ENCODE measurements around the gene PPIP5K2. TPM values are rescaled to one million over a fixed set of nuclear protein-coding genes. Genes with fewer than 3 reads are reported as not detected.
"Not testable (repeated sequence)": the region's sequence is repeated elsewhere in the genome, so short reads cannot be mapped to it uniquely, and the experiment has no call there.

PPIP5K2 gene
- total RNA-seq, 6 experiments from 2014 or later, result 54.9 to 75.2 (median 61.2) TPM

- Mint-ChIP-seq H3K36me3 (ENCODE audit: low read depth) (peaks cover 8% of the 10 kb centered on the region; the same call in 1 of the 2 replicates), H3K27me3 (ENCODE audit: insufficient read depth) (peaks cover 3% of the 10 kb centered on the region; the same call in 1 of the 2 replicates), H3K9me3 (no peaks in the 10 kb centered on the region), H3K4me1 (ENCODE audit: low read depth) (peaks cover 50% of the 10 kb centered on the region), H3K27ac (no peak overlapping the region), H3K4me3 (no peak overlapping the region)
- no peak for TF ChIP-seq CTCF (IDR thresholded peaks at IDR 0.05)
- no peak for DNase-seq
These were observed 91.8 kb downstream of the PPIP5K2 start for GRCh38 chr5:103211576-103212561.

GRCh38 chr5:103216137-103216536 is 96.0 kb downstream of the PPIP5K2 start:
- no peaks in the 10 kb centered on the region for H3K9me3 Mint-ChIP-seq
- TF ChIP-seq CTCF (IDR thresholded peaks at IDR 0.05), result no peak
- peak overlapping the region; percentile 51 for H3K27ac Mint-ChIP-seq
- H3K4me1 Mint-ChIP-seq (ENCODE audit: low read depth), result peaks cover 48% of the 10 kb centered on the region
- no peak overlapping the region for H3K4me3 Mint-ChIP-seq
- H3K27me3 Mint-ChIP-seq (ENCODE audit: insufficient read depth), result no peaks in the 10 kb centered on the region
- peaks cover 14% of the 10 kb centered on the region for H3K36me3 Mint-ChIP-seq (ENCODE audit: low read depth)
- no peak for DNase-seq

- no peak for TF ChIP-seq CTCF (IDR thresholded peaks at IDR 0.05)
- H3K4me1 Mint-ChIP-seq (ENCODE audit: low read depth), result peaks cover 46% of the 10 kb centered on the region
- H3K9me3 Mint-ChIP-seq, result no peaks in the 10 kb centered on the region
- no peak overlapping the region for H3K27ac Mint-ChIP-seq
- H3K36me3 Mint-ChIP-seq (ENCODE audit: low read depth), result peaks cover 14% of the 10 kb centered on the region
- no peak for DNase-seq
- H3K27me3 Mint-ChIP-seq (ENCODE audit: insufficient read depth), result no peaks in the 10 kb centered on the region
- no peak overlapping the region for H3K4me3 Mint-ChIP-seq
These were observed 96.6 kb downstream of the PPIP5K2 start for GRCh38 chr5:103216697-103217096.

- H3K9me3 Mint-ChIP-seq, result no peaks in the 10 kb centered on the region
- peak overlapping the region; percentile 21; the same call in 1 of the 2 replicates for H3K27ac Mint-ChIP-seq
- no peak overlapping the region for H3K4me3 Mint-ChIP-seq
- H3K36me3 Mint-ChIP-seq (ENCODE audit: low read depth), result peaks cover 14% of the 10 kb centered on the region
- no peak for TF ChIP-seq CTCF (IDR thresholded peaks at IDR 0.05)
- H3K27me3 Mint-ChIP-seq (ENCODE audit: insufficient read depth), result no peaks in the 10 kb centered on the region
- peaks cover 44% of the 10 kb centered on the region for H3K4me1 Mint-ChIP-seq (ENCODE audit: low read depth)
- DNase-seq, result no peak
These were observed 97.0 kb downstream of the PPIP5K2 start for GRCh38 chr5:103217101-103217500.

- Mint-ChIP-seq H3K4me3 (no peak overlapping the region; the same call in 1 of the 2 replicates), H3K27ac (peak overlapping the region; percentile 40; the same call in 1 of the 2 replicates)
- DNase-seq, result peak; percentile 62
These were observed 98.1 kb downstream of the PPIP5K2 start for GRCh38 chr5:103218164-103218563.

GRCh38 chr5:103219074-103219473 is 99.0 kb downstream of the PPIP5K2 start:
- not testable (repeated sequence) for H3K9me3 Mint-ChIP-seq; DNase-seq; H3K27me3 Mint-ChIP-seq (ENCODE audit: insufficient read depth); H3K27ac Mint-ChIP-seq; H3K4me3 Mint-ChIP-seq
- Mint-ChIP-seq H3K36me3 (ENCODE audit: low read depth) (peaks cover 14% of the 10 kb centered on the region), H3K4me1 (ENCODE audit: low read depth) (peaks cover 27% of the 10 kb centered on the region)

More at GRCh38 chr5:103218164-103218563, 98.1 kb downstream of the PPIP5K2 start:
- no peak for TF ChIP-seq CTCF (IDR thresholded peaks at IDR 0.05)
- no peaks in the 10 kb centered on the region for H3K27me3 Mint-ChIP-seq (ENCODE audit: insufficient read depth)
- H3K4me1 Mint-ChIP-seq (ENCODE audit: low read depth), result peaks cover 36% of the 10 kb centered on the region
- no peaks in the 10 kb centered on the region for H3K9me3 Mint-ChIP-seq
- H3K36me3 Mint-ChIP-seq (ENCODE audit: low read depth), result peaks cover 14% of the 10 kb centered on the region

Data from HFFc6 (cell line).